Sigmoid colon (tissue), 7 donors: ENCODE data around the gene COA1. TPM values are rescaled to one million over a fixed set of nuclear protein-coding genes. Genes with fewer than 3 reads are reported as not detected.

ENCODE experiments used
- DNase-seq: peaks from one replicate; pipeline ENCODE4 v3.0.0-alpha.2; 2019
- H3K27ac ChIP-seq, 4 donors: fragments of 200-600 bp; sonication (generic); one replicate each; pipeline ENCODE4 v1.5.1; 2016 to 2019; ENCODE audit warnings: mild to moderate bottlenecking in 1 of 4
- H3K27me3 ChIP-seq, 3 donors: fragments of 200-600 bp; sonication (generic); one replicate each; pipeline ENCODE4 v1.5.1; 2019; ENCODE audit warnings: mild to moderate bottlenecking in 1 of 3
- H3K36me3 ChIP-seq, 4 donors: fragments of 200-600 bp; sonication (generic); one replicate each; pipeline ENCODE4 v1.5.1; 2016 to 2019
- H3K4me1 ChIP-seq, 4 donors: fragments of 200-600 bp; sonication (generic); one replicate each; pipeline ENCODE4 v1.5.1; 2017 to 2019
- H3K4me3 ChIP-seq, 4 donors: fragments of 200-600 bp; sonication (generic); one replicate each; pipeline ENCODE4 v1.5.1; 2017 to 2019; ENCODE audit warnings: mild to moderate bottlenecking in 2 of 4, moderate library complexity in 1 of 4
- H3K9me3 ChIP-seq, 4 donors: fragments of 200-600 bp in 3 of 4; sonication (generic) in 3 of 4; one replicate each; pipeline versions ENCODE4 v1.5.1 to v1.6.1; 2013 to 2019
- CTCF ChIP-seq, 4 experiments: fragments of 450-650 bp in 3 of 4; fragments of 200-600 bp in 1 of 4; IDR thresholded peaks; one replicate each; pipeline ENCODE4 v1.5.1; 2016 to 2019; ENCODE audit warnings: antibody characterized with exemption in 4 of 4, mild to moderate bottlenecking in 3 of 4, moderate library complexity in 2 of 4
- EP300 ChIP-seq, 4 donors: sonication (generic); formaldehyde crosslinking; IDR thresholded peaks; one replicate each; pipeline ENCODE4 v1.6.1; 2017; ENCODE audit warnings: antibody characterized with exemption in 4 of 4
- POLR2A ChIP-seq, 2 donors: fragments of 450-650 bp; IDR thresholded peaks; one replicate each; pipeline ENCODE4 v1.6.1; 2016; ENCODE audit warnings: antibody characterized with exemption in 2 of 2, mild to moderate bottlenecking in 2 of 2, moderate library complexity in 2 of 2
- POLR2AphosphoS5 ChIP-seq, 4 donors: sonication (generic); formaldehyde crosslinking; IDR thresholded peaks; one replicate each; pipeline ENCODE4 v1.6.1; 2017; ENCODE audit warnings: antibody characterized with exemption in 4 of 4
- WGBS, 2 donors: extraction: QIAGEN DNeasy Blood & Tissue Kit; methylation state at CpG; one replicate each; pipeline ENCODE4 v1.1.7; 2013; 5-methylcytosine and 5-hydroxymethylcytosine counted together
- intact Hi-C: fragments of 100-400 bp; cut with DNase I; formaldehyde crosslinking; loops from one replicate; pipeline ENCODE4 v1.15.1; 2023
- polyA plus RNA-seq, 3 donors: library from polyadenylated mRNA; stranded (reverse); fragments of 200-250 nt; gene quantifications; one replicate each; pipeline ENCODE4 v1.2.3, GENCODE V29; 2013
- total RNA-seq, 4 donors: library from RNA; depleted of rRNA; stranded (reverse); fragments of >200 nt; gene quantifications; one replicate each; pipeline ENCODE4 v1.1.0, GENCODE V29; 2016
- donor health status: healthy with polysubstance abuse.
- donor health status: Bipolar disorder and iron deficiency.
- donor health status: healthy.

COA1 gene
- total and polyA plus RNA-seq, 7 donors: 31.2 to 61.2 (median 42.6) TPM

- Histone ChIP-seq H3K4me3 (no peak overlapping the region), H3K4me1 (peaks cover 0 to 5% (median 0%) of the 10 kb centered on the region in 4 donors), H3K36me3 (peaks cover 0 to 6% (median 0%) of the 10 kb centered on the region in 4 donors), H3K27me3 (no peaks in the 10 kb centered on the region), H3K27ac (no peak overlapping the region), H3K9me3 (no peaks in the 10 kb centered on the region)
- WGBS, 2 donors: 72 to 86% methylated on average over 3 of the region's 3 CpGs
- intact Hi-C loops: no loop called here
- TF ChIP-seq CTCF (IDR thresholded peaks at IDR 0.05) (no peak), EP300 (IDR thresholded peaks at IDR 0.05) (no peak), POLR2A (IDR thresholded peaks at IDR 0.05) (no peak), POLR2AphosphoS5 (IDR thresholded peaks at IDR 0.05) (no peak)
- DNase-seq: no peak
Observed at GRCh38 chr7:43592326-43592725, 137.0 kb downstream of the COA1 start.

GRCh38 chr7:43591558-43592180 lies 137.7 kb downstream of the COA1 start:
- Histone ChIP-seq H3K9me3 (no peaks in the 10 kb centered on the region), H3K27ac (no peak overlapping the region), H3K27me3 (no peaks in the 10 kb centered on the region), H3K4me3 (no peak overlapping the region), H3K36me3 (peaks cover 0 to 6% (median 0%) of the 10 kb centered on the region in 4 donors), H3K4me1 (peaks cover 0 to 5% (median 0%) of the 10 kb centered on the region in 4 donors)
- intact Hi-C loops: no loop called here
- DNase-seq: no peak
- TF ChIP-seq POLR2A (IDR thresholded peaks at IDR 0.05): no peak
- TF ChIP-seq EP300 (IDR thresholded peaks at IDR 0.05): no peak
- TF ChIP-seq CTCF (IDR thresholded peaks at IDR 0.05): no peak
- TF ChIP-seq POLR2AphosphoS5 (IDR thresholded peaks at IDR 0.05): no peak
- WGBS, 2 donors: 12 to 38% methylated on average over 4 of the region's 4 CpGs

- DNase-seq: no peak
- H3K27me3 ChIP-seq: no peaks in the 10 kb centered on the region
- H3K4me1 ChIP-seq: peaks cover 0 to 9% (median 0%) of the 10 kb centered on the region in 4 donors
- H3K36me3 ChIP-seq: peaks cover 0 to 1% (median 0%) of the 10 kb centered on the region in 4 donors
- H3K4me3 ChIP-seq: no peak overlapping the region
- no peaks in the 10 kb centered on the region for H3K9me3 ChIP-seq
- no peak for TF ChIP-seq POLR2A (IDR thresholded peaks at IDR 0.05)
- no peak for TF ChIP-seq CTCF (IDR thresholded peaks at IDR 0.05)
- no peak for TF ChIP-seq EP300 (IDR thresholded peaks at IDR 0.05)
- TF ChIP-seq POLR2AphosphoS5 (IDR thresholded peaks at IDR 0.05): no peak
- 41 to 45% methylated on average over 2 of the region's 2 CpGs for WGBS, 2 donors
- intact Hi-C loops: no loop called here
- no peak overlapping the region for H3K27ac ChIP-seq
Observed at GRCh38 chr7:43590862-43591557, 138.3 kb downstream of the COA1 start.

GRCh38 chr7:43589728-43590127 lies 139.6 kb downstream of the COA1 start:
- TF ChIP-seq CTCF (IDR thresholded peaks at IDR 0.05): no peak
- TF ChIP-seq POLR2AphosphoS5 (IDR thresholded peaks at IDR 0.05): no peak
- TF ChIP-seq POLR2A (IDR thresholded peaks at IDR 0.05): no peak
- WGBS, 2 donors: 63 to 75% methylated on average over 3 of the region's 3 CpGs
- Histone ChIP-seq H3K36me3 (no peaks in the 10 kb centered on the region), H3K9me3 (no peaks in the 10 kb centered on the region), H3K4me3 (no peak overlapping the region), H3K27me3 (no peaks in the 10 kb centered on the region), H3K4me1 (peaks cover 0 to 20% (median 3%) of the 10 kb centered on the region in 4 donors), H3K27ac (no peak overlapping the region)
- intact Hi-C loops: no loop called here
- no peak for DNase-seq

Other genes starting within 250 kb of the COA1 start
- 10 to 100 TPM in 3 of 4 donors, 1 to 10 TPM in 1; 9.3 to 22.3 (median 11.9) TPM for gene STK17A, start 146.4 kb downstream of the COA1 start, total RNA-seq
- 10 to 100 TPM; 16.8 to 29.6 (median 26.6) TPM for gene STK17A, start 146.4 kb downstream of the COA1 start, polyA plus RNA-seq
- gene BLVRA, start 29.2 kb upstream of the COA1 start, total RNA-seq: 100 to 1,000 TPM in 2 of 4 donors, 10 to 100 TPM in 2; 60.4 to 105 (median 94.0) TPM
- gene BLVRA, start 29.2 kb upstream of the COA1 start, polyA plus RNA-seq: 10 to 100 TPM; 22.9 to 35.4 (median 27.9) TPM
- 100 to 1,000 TPM; 105 to 148 (median 125) TPM for gene MRPS24, start 140.0 kb upstream of the COA1 start, total RNA-seq
- 100 to 1,000 TPM; 145 to 177 (median 170) TPM for gene MRPS24, start 140.0 kb upstream of the COA1 start, polyA plus RNA-seq
- gene URGCP, start 177.1 kb upstream of the COA1 start, total RNA-seq: 10 to 100 TPM; 18.4 to 32.7 (median 24.0) TPM
- 10 to 100 TPM; 18.0 to 28.8 (median 21.5) TPM for gene URGCP, start 177.1 kb upstream of the COA1 start, polyA plus RNA-seq
- 10 to 100 TPM; 24.0 to 37.1 (median 28.5) TPM for gene UBE2D4, start 196.9 kb upstream of the COA1 start, total RNA-seq
- 10 to 100 TPM in 2 of 3 donors, 1 to 10 TPM in 1; 7.5 to 14.1 (median 13.8) TPM for gene UBE2D4, start 196.9 kb upstream of the COA1 start, polyA plus RNA-seq